Endothelial cell (in vitro differentiated cells): Measurements from ENCODE around the gene SPRING1. TPM values are rescaled to one million over a fixed set of nuclear protein-coding genes. Genes with fewer than 3 reads are reported as not detected.
"Not testable (repeated sequence)": the region's sequence is repeated elsewhere in the genome, so short reads cannot be mapped to it uniquely, and the experiment has no call there.

Experiments used
- DNase-seq: peaks from one replicate; pipeline ENCODE4 v3.0.0; 2021; ENCODE audit warnings: low spot score
- H3K27ac Mint-ChIP-seq: one replicate; pipeline ENCODE4 v1.8.0; 2021; ENCODE audit warnings: mixed read lengths, inconsistent platforms; ENCODE audit not compliant: unreplicated experiment
- H3K27me3 Mint-ChIP-seq: one replicate; pipeline ENCODE4 v1.8.0; 2021; ENCODE audit warnings: mild to moderate bottlenecking, moderate library complexity, mixed read lengths, inconsistent platforms; ENCODE audit not compliant: unreplicated experiment
- H3K36me3 Mint-ChIP-seq: one replicate; pipeline ENCODE4 v1.8.0; 2021; ENCODE audit warnings: mild to moderate bottlenecking, low read depth, mixed read lengths, inconsistent platforms; ENCODE audit not compliant: unreplicated experiment
- H3K4me1 Mint-ChIP-seq: one replicate; pipeline ENCODE4 v1.8.0; 2021; ENCODE audit warnings: mild to moderate bottlenecking, mixed read lengths, inconsistent platforms; ENCODE audit not compliant: unreplicated experiment
- H3K4me3 Mint-ChIP-seq: one replicate; pipeline ENCODE4 v1.8.0; 2021; ENCODE audit warnings: mild to moderate bottlenecking, mixed read lengths, inconsistent platforms; ENCODE audit not compliant: unreplicated experiment
- H3K9me3 Mint-ChIP-seq: one replicate; pipeline ENCODE4 v1.8.0; 2021; ENCODE audit warnings: mixed read lengths, inconsistent platforms; ENCODE audit not compliant: unreplicated experiment
- CTCF ChIP-seq: fragments of 200-600 bp; sonication (generic); IDR thresholded peaks from one replicate; pipeline ENCODE4 v1.5.0; 2021; ENCODE audit warnings: antibody characterized with exemption; ENCODE audit not compliant: unreplicated experiment
- total RNA-seq: library from RNA; stranded (reverse); fragmentation: NEBNext Ultra II Directional; extraction: Animal tissue kit (Norgen Biotek cat#: 25700); gene quantifications from one replicate; pipeline ENCODE4 v1.2.1, GENCODE V29; 2021; ENCODE audit not compliant: unreplicated experiment

The SPRING1 gene
- total RNA-seq, 1 donor from 2014 or later, result 73.8 TPM

- H3K27me3 Mint-ChIP-seq, result no peaks in the 10 kb centered on the region
These were observed 22.1 kb upstream of the SPRING1 start for GRCh38 chr12:116759783-116760621.

GRCh38 chr12:116754783-116755182 lies 16.9 kb upstream of the SPRING1 start:
- not testable (repeated sequence) for DNase-seq, H3K9me3 Mint-ChIP-seq, H3K27me3 Mint-ChIP-seq, H3K27ac Mint-ChIP-seq, H3K36me3 Mint-ChIP-seq, H3K4me1 Mint-ChIP-seq, H3K4me3 Mint-ChIP-seq

More at GRCh38 chr12:116759783-116760621, 22.1 kb upstream of the SPRING1 start:
- Mint-ChIP-seq H3K9me3 (no peaks in the 10 kb centered on the region), H3K4me3 (peak overlapping the region; percentile 81), H3K27ac (peak overlapping the region; percentile 86), H3K36me3 (peaks cover 5% of the 10 kb centered on the region), H3K4me1 (peaks cover 5% of the 10 kb centered on the region)
- peak; percentile 51 for DNase-seq
- TF ChIP-seq CTCF, result peak; percentile 50

- H3K4me3 Mint-ChIP-seq, H3K4me1 Mint-ChIP-seq, H3K36me3 Mint-ChIP-seq, H3K9me3 Mint-ChIP-seq, H3K27ac Mint-ChIP-seq, H3K27me3 Mint-ChIP-seq, DNase-seq: not testable (repeated sequence)
These were observed 16.2 kb upstream of the SPRING1 start for GRCh38 chr12:116754097-116754496.

- peaks cover 5% of the 10 kb centered on the region for H3K27me3 Mint-ChIP-seq
- no peak overlapping the region for H3K4me3 Mint-ChIP-seq
- H3K27ac Mint-ChIP-seq, result no peak overlapping the region
- TF ChIP-seq CTCF, result no peak
- H3K36me3 Mint-ChIP-seq, result no peaks in the 10 kb centered on the region
- H3K4me1 Mint-ChIP-seq, result no peaks in the 10 kb centered on the region
- H3K9me3 Mint-ChIP-seq, result no peaks in the 10 kb centered on the region
- no peak for DNase-seq
These were observed 12.4 kb upstream of the SPRING1 start for GRCh38 chr12:116750298-116750697.

- Mint-ChIP-seq H3K4me3 (no peak overlapping the region), H3K27me3 (peaks cover 5% of the 10 kb centered on the region), H3K9me3 (no peaks in the 10 kb centered on the region), H3K36me3 (no peaks in the 10 kb centered on the region), H3K27ac (no peak overlapping the region), H3K4me1 (no peaks in the 10 kb centered on the region)
- TF ChIP-seq CTCF, result no peak
- DNase-seq, result no peak
These were observed 12.0 kb upstream of the SPRING1 start for GRCh38 chr12:116749884-116750283.

- no peaks in the 10 kb centered on the region for H3K36me3 Mint-ChIP-seq
- H3K4me1 Mint-ChIP-seq, result no peaks in the 10 kb centered on the region
- peaks cover 3% of the 10 kb centered on the region for H3K27me3 Mint-ChIP-seq
- no peak overlapping the region for H3K27ac Mint-ChIP-seq
- no peaks in the 10 kb centered on the region for H3K9me3 Mint-ChIP-seq
- no peak for DNase-seq
- no peak for TF ChIP-seq CTCF
- H3K4me3 Mint-ChIP-seq, result no peak overlapping the region
These were observed 7.7 kb upstream of the SPRING1 start for GRCh38 chr12:116745554-116745953.
